ENCODE data around the gene LYZL4. TPM values are rescaled to one million over a fixed set of nuclear protein-coding genes. Genes with fewer than 3 reads are reported as not detected.

Gene LYZL4
- total and polyA plus RNA-seq, 2 donors (not counting 1 experiment from before 2014, with no cell fraction given) = not detected

- intact Hi-C loops (cut with micrococcal nuclease) = no loop called here
- no peak for DNase-seq
- Mint-ChIP-seq H3K27ac (no peak overlapping the region), H3K4me3 (no peak overlapping the region), H3K9me3 (ENCODE audit: insufficient read depth) (no peaks in the 10 kb centered on the region), H3K27me3 (peaks cover 16% of the 10 kb centered on the region), H3K4me1 (no peaks in the 10 kb centered on the region)
- H2AFZ ChIP-seq (ENCODE audit: insufficient read depth, low read depth, low read length, poor library complexity, severe bottlenecking) = no peak overlapping the region
- no peak for ATAC-seq (ENCODE audit: low read depth)
- H3K4me1 ChIP-seq (ENCODE audit: control insufficient read depth in 2 of 2, insufficient read depth in 2 of 2, low read length in 2 of 2) = no peaks in the 10 kb centered on the region
- H3K4me3 ChIP-seq (ENCODE audit: control extremely low read depth in 1 of 5, extremely low read depth in 1 of 5, insufficient read depth in 1 of 5, low read depth in 2 of 5, low read length in 4 of 5) = no peak overlapping the region
- no peak for TF ChIP-seq EZH2 (IDR thresholded peaks at IDR 0.05; ENCODE audit: borderline replicate concordance, insufficient read depth, low read depth, low read length, poor library complexity, severe bottlenecking)
- TF ChIP-seq CTCF (IDR thresholded peaks at IDR 0.05) = no peak
- no peaks in the 10 kb centered on the region for H3K79me2 ChIP-seq (ENCODE audit: control insufficient read depth, insufficient read depth, low read length)
- H4K20me1 ChIP-seq (ENCODE audit: control insufficient read depth, insufficient read depth, low read length, poor library complexity, severe bottlenecking) = no peaks in the 10 kb centered on the region
- ChIA-PET POLR2A (no interaction called here), CTCF (interaction anchor here (1.3 to 1.4 kb wide), 2 partner anchors 36 to 191 kb away, joined by 3 read pairs; no protein-coding TSS in a partner anchor)
- H3K36me3 ChIP-seq (replicated peaks in 1 of 2; ENCODE audit: control extremely low read depth in 1 of 2, control insufficient read depth in 1 of 2, extremely low read depth in 1 of 2, insufficient read depth in 2 of 2, low read length in 1 of 2) = no peaks in the 10 kb centered on the region
- H3K4me2 ChIP-seq (replicated peaks; ENCODE audit: low read depth, low read length, poor library complexity, severe bottlenecking) = no peak overlapping the region
- no peak overlapping the region for H3K9ac ChIP-seq (ENCODE audit: low read length)
- peaks cover 0 to 6% (median 4%) of the 10 kb centered on the region in 4 experiments for H3K27me3 ChIP-seq (replicated peaks in 1 of 4; ENCODE audit: control extremely low read depth in 1 of 4, control insufficient read depth in 3 of 4, insufficient read depth in 4 of 4, low read length in 3 of 4)
- no CpG with 5 or more reads among the region's 2 CpGs for WGBS (ENCODE audit: insufficient coverage)
- H3K9me3 ChIP-seq (ENCODE audit: control extremely low read depth in 1 of 3, control insufficient read depth in 2 of 3, insufficient read depth in 1 of 3, low read length in 2 of 3) = no peaks in the 10 kb centered on the region
- no peak overlapping the region for H3K27ac ChIP-seq (ENCODE audit: low read length in 2 of 2)
Observed at GRCh38 chr3:42438758-42439157, 28.3 kb upstream of the LYZL4 start.

- ATAC-seq (ENCODE audit: low read depth) = no peak
- no peaks in the 10 kb centered on the region for H3K4me1 ChIP-seq (ENCODE audit: control insufficient read depth in 2 of 2, insufficient read depth in 2 of 2, low read length in 2 of 2)
- H3K4me2 ChIP-seq (replicated peaks; ENCODE audit: low read depth, low read length, poor library complexity, severe bottlenecking) = no peak overlapping the region
- TF ChIP-seq CTCF (IDR thresholded peaks at IDR 0.05) = no peak
- TF ChIP-seq EZH2 (IDR thresholded peaks at IDR 0.05; ENCODE audit: borderline replicate concordance, insufficient read depth, low read depth, low read length, poor library complexity, severe bottlenecking) = no peak
- H4K20me1 ChIP-seq (ENCODE audit: control insufficient read depth, insufficient read depth, low read length, poor library complexity, severe bottlenecking) = no peaks in the 10 kb centered on the region
- no peaks in the 10 kb centered on the region for H3K9me3 ChIP-seq (ENCODE audit: control extremely low read depth in 1 of 3, control insufficient read depth in 2 of 3, insufficient read depth in 1 of 3, low read length in 2 of 3)
- Mint-ChIP-seq H3K27ac (no peak overlapping the region), H3K4me1 (no peaks in the 10 kb centered on the region), H3K4me3 (no peak overlapping the region), H3K9me3 (ENCODE audit: insufficient read depth) (no peaks in the 10 kb centered on the region), H3K27me3 (peaks cover 14% of the 10 kb centered on the region)
- intact Hi-C loops (cut with micrococcal nuclease) = no loop called here
- H3K4me3 ChIP-seq (ENCODE audit: control extremely low read depth in 1 of 5, extremely low read depth in 1 of 5, insufficient read depth in 1 of 5, low read depth in 2 of 5, low read length in 4 of 5) = no peak overlapping the region
- 67% methylated on average over 2 of the region's 2 CpGs for WGBS (ENCODE audit: insufficient coverage)
- H3K79me2 ChIP-seq (ENCODE audit: control insufficient read depth, insufficient read depth, low read length) = no peaks in the 10 kb centered on the region
- peaks cover 0 to 6% (median 0%) of the 10 kb centered on the region in 4 experiments for H3K27me3 ChIP-seq (replicated peaks in 1 of 4; ENCODE audit: control extremely low read depth in 1 of 4, control insufficient read depth in 3 of 4, insufficient read depth in 4 of 4, low read length in 3 of 4)
- CTCF ChIA-PET = interaction anchor here (1.3 kb wide), 1 partner anchor 191 kb away, joined by 3 read pairs; no protein-coding TSS in a partner anchor
- H3K27ac ChIP-seq (ENCODE audit: low read length in 2 of 2) = no peak overlapping the region
- no peak overlapping the region for H2AFZ ChIP-seq (ENCODE audit: insufficient read depth, low read depth, low read length, poor library complexity, severe bottlenecking)
- no peak for DNase-seq
- POLR2A ChIA-PET = no interaction called here
- H3K36me3 ChIP-seq (replicated peaks in 1 of 2; ENCODE audit: control extremely low read depth in 1 of 2, control insufficient read depth in 1 of 2, extremely low read depth in 1 of 2, insufficient read depth in 2 of 2, low read length in 1 of 2) = no peaks in the 10 kb centered on the region
- no peak overlapping the region for H3K9ac ChIP-seq (ENCODE audit: low read length)
Observed at GRCh38 chr3:42438193-42438592, 27.8 kb upstream of the LYZL4 start.

All from B cell (primary cell).